Astrocyte (in vitro differentiated cells and primary cell): ENCODE results near the gene NDUFV3. TPM values are rescaled to one million over a fixed set of nuclear protein-coding genes. Genes with fewer than 3 reads are reported as not detected.

Source experiments
- DNase-seq: peaks from one replicate; pipeline ENCODE4 v3.0.0-alpha.2; 2010; ENCODE audit warnings: low read depth
- FAIRE-seq: peaks from 2 replicates; lab custom pipeline; 2011; peaks lifted over from hg19 to GRCh38; lab: Jason Lieb, UNC
- H2AFZ ChIP-seq: 2 replicates; pipeline ENCODE4 v1.6.0; 2012; ENCODE audit warnings: low read depth, low read length, inconsistent platforms
- H3K27ac ChIP-seq: 2 replicates; pipeline ENCODE4 v1.5.1; 2011; ENCODE audit warnings: low read depth, low read length, inconsistent platforms
- H3K27me3 ChIP-seq: 2 replicates; pipeline ENCODE4 v1.6.0; 2011; ENCODE audit warnings: low read length, inconsistent platforms; ENCODE audit not compliant: insufficient read depth
- H3K36me3 ChIP-seq: 2 replicates; pipeline ENCODE4 v1.5.1; 2011; ENCODE audit warnings: low read length, inconsistent platforms; ENCODE audit not compliant: insufficient read depth
- H3K4me1 ChIP-seq: 2 replicates; pipeline ENCODE4 v1.5.1; 2011; ENCODE audit warnings: low read length, inconsistent platforms; ENCODE audit not compliant: insufficient read depth
- H3K4me2 ChIP-seq: 2 replicates; pipeline ENCODE4 v1.6.0; 2012; ENCODE audit warnings: low read length, inconsistent platforms
- H3K4me3 ChIP-seq: 2 replicates; pipeline ENCODE4 v1.5.1; 2011; ENCODE audit warnings: low read depth, mild to moderate bottlenecking, low read length, inconsistent platforms; ENCODE audit not compliant: insufficient read depth
- H3K79me2 ChIP-seq: 2 replicates; pipeline ENCODE4 v1.6.0; 2012; ENCODE audit warnings: mild to moderate bottlenecking, low read length, inconsistent platforms; ENCODE audit not compliant: insufficient read depth
- H3K9ac ChIP-seq: 2 replicates; pipeline ENCODE4 v1.6.0; 2012; ENCODE audit warnings: mild to moderate bottlenecking, low read length, inconsistent platforms
- H3K9me3 ChIP-seq: 2 replicates; pipeline ENCODE4 v1.5.1; 2012; ENCODE audit warnings: low read depth, mild to moderate bottlenecking, low read length, inconsistent platforms; ENCODE audit not compliant: insufficient read depth
- H4K20me1 ChIP-seq: 2 replicates; pipeline ENCODE4 v1.6.0; 2012; ENCODE audit warnings: low read length, inconsistent platforms; ENCODE audit not compliant: insufficient read depth
- H3K27ac Mint-ChIP-seq: one replicate; pipeline ENCODE4 v1.8.0; 2021; ENCODE audit warnings: mild to moderate bottlenecking, mixed read lengths; ENCODE audit not compliant: unreplicated experiment
- H3K27me3 Mint-ChIP-seq: one replicate; pipeline ENCODE4 v1.8.0; 2021; ENCODE audit warnings: low read depth, mixed read lengths; ENCODE audit not compliant: unreplicated experiment
- H3K36me3 Mint-ChIP-seq: one replicate; pipeline ENCODE4 v1.8.0; 2021; ENCODE audit warnings: low read depth, mixed read lengths; ENCODE audit not compliant: unreplicated experiment
- H3K4me1 Mint-ChIP-seq: one replicate; pipeline ENCODE4 v1.8.0; 2021; ENCODE audit warnings: low read depth, mixed read lengths; ENCODE audit not compliant: unreplicated experiment
- H3K4me3 Mint-ChIP-seq: one replicate; pipeline ENCODE4 v1.8.0; 2021; ENCODE audit warnings: mild to moderate bottlenecking, moderate library complexity, mixed read lengths; ENCODE audit not compliant: unreplicated experiment
- H3K9me3 Mint-ChIP-seq: one replicate; pipeline ENCODE4 v1.8.0; 2021; ENCODE audit warnings: mild to moderate bottlenecking, mixed read lengths; ENCODE audit not compliant: unreplicated experiment
- CTCF ChIP-seq: IDR thresholded peaks from 2 replicates; pipeline ENCODE4 v1.5.1; 2011; ENCODE audit warnings: low read depth, mild to moderate bottlenecking, inconsistent platforms, low read length, moderate library complexity; ENCODE audit not compliant: insufficient read depth
- EZH2 ChIP-seq: IDR thresholded peaks from 2 replicates; pipeline ENCODE4 v1.6.1; 2012; ENCODE audit warnings: mild to moderate bottlenecking, low read length, inconsistent platforms; ENCODE audit not compliant: insufficient read depth
- total RNA-seq: library from RNA; stranded (reverse); gene quantifications from 2 replicates; pipeline ENCODE4 v1.2.1, GENCODE V29; 2021

Gene NDUFV3
- total RNA-seq, 1 donor from 2014 or later, result 42.5 TPM

GRCh38 chr21:42851812-42852665 is 41.1 kb upstream of the NDUFV3 start:
- Mint-ChIP-seq H3K9me3 (peaks cover 2% of the 10 kb centered on the region), H3K27me3 (no peaks in the 10 kb centered on the region), H3K36me3 (peaks cover 12% of the 10 kb centered on the region), H3K4me3 (no peak overlapping the region), H3K27ac (no peak overlapping the region), H3K4me1 (no peaks in the 10 kb centered on the region)
- H3K79me2 ChIP-seq, result peaks cover 33% of the 10 kb centered on the region
- no peak overlapping the region for H3K4me3 ChIP-seq
- TF ChIP-seq CTCF (no peak), EZH2 (no peak)
- DNase-seq (no peak), FAIRE-seq (no peak)
- H3K9me3 ChIP-seq, result no peaks in the 10 kb centered on the region
- no peaks in the 10 kb centered on the region for H3K4me1 ChIP-seq
- no peak overlapping the region for H2AFZ ChIP-seq
- no peak overlapping the region for H3K9ac ChIP-seq
- H3K4me2 ChIP-seq, result no peak overlapping the region
- peaks cover 34% of the 10 kb centered on the region for H3K36me3 ChIP-seq
- no peaks in the 10 kb centered on the region for H3K27me3 ChIP-seq
- H4K20me1 ChIP-seq, result peaks cover 48% of the 10 kb centered on the region
- no peak overlapping the region for H3K27ac ChIP-seq

- peaks cover 13% of the 10 kb centered on the region for H3K36me3 Mint-ChIP-seq
- Histone ChIP-seq H3K27ac (no peak overlapping the region), H3K9ac (no peak overlapping the region), H3K36me3 (peaks cover 30% of the 10 kb centered on the region), H3K27me3 (no peaks in the 10 kb centered on the region), H2AFZ (no peak overlapping the region), H3K4me2 (no peak overlapping the region), H3K9me3 (no peaks in the 10 kb centered on the region), H3K4me3 (no peak overlapping the region), H3K4me1 (no peaks in the 10 kb centered on the region), H4K20me1 (peaks cover 48% of the 10 kb centered on the region), H3K79me2 (peaks cover 31% of the 10 kb centered on the region)
- H3K27me3 Mint-ChIP-seq, result no peaks in the 10 kb centered on the region
- no peak overlapping the region for H3K27ac Mint-ChIP-seq
- FAIRE-seq (no peak), DNase-seq (no peak)
- H3K4me1 Mint-ChIP-seq, result no peaks in the 10 kb centered on the region
- no peak overlapping the region for H3K4me3 Mint-ChIP-seq
- peaks cover 2% of the 10 kb centered on the region for H3K9me3 Mint-ChIP-seq
- TF ChIP-seq CTCF, result no peak
- no peak for TF ChIP-seq EZH2
These were observed 40.1 kb upstream of the NDUFV3 start for GRCh38 chr21:42852925-42853570.

- no peaks in the 10 kb centered on the region for H3K27me3 Mint-ChIP-seq
- DNase-seq, result no peak
- Histone ChIP-seq H3K9ac (no peak overlapping the region), H2AFZ (no peak overlapping the region), H4K20me1 (peaks cover 52% of the 10 kb centered on the region), H3K9me3 (no peaks in the 10 kb centered on the region), H3K4me1 (no peaks in the 10 kb centered on the region), H3K36me3 (peaks cover 34% of the 10 kb centered on the region), H3K27ac (no peak overlapping the region), H3K4me3 (no peak overlapping the region), H3K27me3 (no peaks in the 10 kb centered on the region), H3K79me2 (peaks cover 35% of the 10 kb centered on the region), H3K4me2 (no peak overlapping the region)
- H3K36me3 Mint-ChIP-seq, result peaks cover 17% of the 10 kb centered on the region
- no peak for FAIRE-seq
- H3K4me1 Mint-ChIP-seq, result no peaks in the 10 kb centered on the region
- TF ChIP-seq EZH2, result no peak
- no peak for TF ChIP-seq CTCF
- H3K27ac Mint-ChIP-seq, result no peak overlapping the region
- H3K4me3 Mint-ChIP-seq, result no peak overlapping the region
- peaks cover 2% of the 10 kb centered on the region for H3K9me3 Mint-ChIP-seq
These were observed 39.5 kb upstream of the NDUFV3 start for GRCh38 chr21:42853621-42854020.
